NCI-H1694 (cell line): Measurements from ENCODE around the gene RPL35.

ENCODE experiments used
- DNase-seq: peaks from one replicate; lab custom pipeline; 2025; lab: John Stamatoyannopoulos, UW

RPL35 gene

DNA sequence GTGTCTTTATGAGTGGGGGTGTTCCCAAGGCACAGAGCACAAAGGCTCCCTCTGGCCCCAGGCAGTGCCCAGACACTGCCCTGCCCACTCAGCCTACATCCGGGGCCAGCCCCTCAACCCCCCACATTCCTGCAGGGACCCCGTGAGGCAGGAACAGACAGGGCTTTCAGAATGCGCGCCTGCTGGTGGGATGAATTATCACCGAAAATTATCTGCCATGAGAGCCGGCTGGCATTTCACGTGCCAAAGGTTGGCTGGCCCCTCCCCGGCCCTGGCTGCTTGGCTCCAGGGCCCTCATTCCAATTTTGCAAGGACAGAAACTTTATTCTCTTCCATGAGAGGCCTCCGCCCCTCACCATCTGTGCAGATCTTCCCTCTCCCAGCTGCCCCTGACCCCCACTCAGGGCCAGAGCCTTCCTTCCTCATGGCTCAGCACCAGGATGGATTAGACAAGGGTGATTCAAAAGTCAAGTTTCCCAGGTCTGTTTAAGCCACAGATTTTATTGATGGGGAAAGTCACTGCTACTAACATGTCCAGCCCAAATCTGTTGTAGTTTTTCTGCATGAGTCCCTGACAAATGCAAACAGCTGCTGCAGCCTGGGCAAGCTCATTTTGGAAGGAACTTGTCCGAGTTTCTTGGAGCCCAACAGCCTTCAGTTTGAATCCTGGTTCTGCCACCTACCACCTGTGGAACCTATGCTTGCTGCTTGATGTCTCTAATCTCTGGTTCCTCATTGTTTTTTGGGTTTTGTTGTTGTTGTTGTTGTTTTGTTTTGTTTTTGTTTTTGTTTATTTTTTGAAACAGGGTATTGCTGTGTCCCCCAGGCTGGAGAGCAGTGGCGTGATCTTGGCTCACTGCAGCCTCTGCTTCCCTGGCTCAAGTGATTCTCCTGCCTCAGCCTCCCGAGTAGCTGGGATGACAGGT lies 40.8 kb downstream of the RPL35 start:
- no peak for DNase-seq

DNA sequence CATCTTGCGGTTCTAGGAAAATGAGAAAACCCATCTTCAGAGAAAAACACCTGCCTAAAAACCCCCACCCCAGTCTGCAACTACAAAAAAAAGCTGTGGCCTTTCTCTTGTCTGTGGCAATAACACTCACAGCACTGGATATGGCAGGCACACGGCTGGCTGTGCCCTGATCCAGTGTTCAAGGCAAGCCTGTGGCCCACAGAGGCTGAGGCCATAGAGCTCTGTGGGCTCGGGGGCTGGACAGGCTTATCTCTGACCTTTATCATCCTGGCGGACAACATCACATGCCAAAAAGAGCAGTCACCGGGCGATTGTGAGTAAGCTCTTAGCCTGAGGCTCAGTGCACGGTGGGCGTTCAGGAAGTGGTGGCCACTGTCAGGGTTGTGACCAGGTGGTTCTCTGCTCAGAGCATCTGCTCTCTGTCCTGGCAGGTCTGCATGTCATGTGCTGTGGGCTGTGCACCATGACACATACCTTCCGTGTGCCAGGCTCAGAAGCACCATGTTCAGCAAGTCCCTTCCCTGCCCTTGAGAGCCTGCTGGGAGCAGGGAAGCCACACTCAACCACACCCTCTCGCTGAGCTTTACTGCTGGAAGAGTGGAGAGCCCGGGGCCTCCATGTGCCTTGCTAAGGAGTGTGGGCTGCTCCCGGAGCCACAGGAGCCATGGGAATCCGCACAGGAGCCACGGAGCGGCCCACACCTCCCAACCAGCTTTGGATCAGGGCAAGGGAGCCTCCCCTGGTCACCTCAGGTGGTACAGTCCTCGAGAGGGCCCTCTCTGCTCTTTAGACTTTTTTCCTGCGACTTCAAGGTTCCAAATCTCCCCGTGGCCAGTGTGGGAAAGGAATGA lies 43.1 kb downstream of the RPL35 start:
- no peak for DNase-seq

DNA sequence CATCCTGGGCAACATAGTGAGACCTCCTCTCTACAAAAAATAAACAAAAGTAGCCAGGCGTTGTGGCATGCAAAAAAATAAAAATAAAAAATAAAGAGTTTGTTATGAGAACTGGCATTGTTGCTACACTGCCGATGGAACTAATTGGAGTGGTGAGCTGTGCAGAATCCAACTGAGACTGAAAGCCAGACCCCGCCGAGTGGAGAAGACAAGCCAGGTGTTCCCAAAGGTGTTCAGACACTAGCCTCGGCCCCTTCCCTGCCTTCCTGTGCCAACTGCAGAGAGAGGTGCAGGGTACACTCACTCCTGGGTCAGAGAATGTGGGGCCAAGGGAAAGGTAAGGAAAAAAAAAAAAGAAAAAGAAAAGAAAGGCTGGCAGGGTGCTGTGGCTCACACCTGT lies 46.2 kb downstream of the RPL35 start:
- no peak for DNase-seq

DNA sequence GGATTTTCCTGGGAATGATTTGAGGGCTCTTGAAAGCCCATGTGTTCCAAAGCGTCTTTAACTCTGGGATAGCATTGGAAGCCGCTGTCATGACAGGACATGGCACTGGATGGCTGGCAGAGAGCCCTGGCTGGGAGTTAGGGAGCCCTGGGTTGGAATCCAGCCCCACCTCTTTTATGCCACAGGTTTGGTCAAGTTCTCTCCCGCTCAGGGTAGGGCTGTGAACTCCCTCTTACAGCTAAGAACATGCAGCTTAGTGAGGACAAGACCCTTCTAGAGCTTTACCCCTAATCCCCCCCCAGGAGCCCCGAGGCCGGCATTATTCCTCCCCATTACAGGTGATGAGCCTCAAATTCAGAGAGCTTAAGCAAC lies 47.6 kb downstream of the RPL35 start:
- no peak for DNase-seq

DNA sequence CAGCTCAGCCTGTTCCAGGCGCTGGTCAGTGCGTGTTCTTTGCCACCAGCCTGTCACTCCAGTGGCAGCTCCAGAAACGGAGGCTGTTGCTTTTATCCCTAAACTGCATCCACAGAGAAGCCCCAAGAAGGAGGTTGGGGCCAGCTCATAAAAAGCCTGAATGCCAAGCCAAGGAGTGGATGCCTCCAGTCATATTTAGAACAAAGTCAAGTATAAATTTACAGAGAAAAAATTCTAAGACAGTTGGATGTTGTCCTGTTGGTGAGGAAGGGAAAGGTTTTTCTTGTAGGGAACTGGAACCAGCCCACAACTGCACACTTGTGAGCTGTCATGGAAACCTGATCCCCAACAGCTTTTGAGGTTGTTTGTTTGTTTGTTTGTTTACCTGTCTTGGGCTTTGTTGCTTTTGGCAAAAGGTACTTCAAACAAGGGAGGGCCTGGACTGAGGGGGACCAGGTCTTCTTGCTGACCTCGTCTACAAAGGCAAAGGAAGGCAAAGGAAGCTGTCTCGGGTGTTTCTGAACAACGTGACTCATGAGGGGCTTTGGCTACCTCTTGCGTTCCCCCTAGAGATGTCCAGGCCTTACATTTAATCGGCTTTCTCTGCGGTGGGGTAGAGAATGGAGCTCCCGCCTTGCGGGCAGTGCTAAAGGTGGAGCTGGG lies 48.1 kb downstream of the RPL35 start:
- no peak for DNase-seq

DNA sequence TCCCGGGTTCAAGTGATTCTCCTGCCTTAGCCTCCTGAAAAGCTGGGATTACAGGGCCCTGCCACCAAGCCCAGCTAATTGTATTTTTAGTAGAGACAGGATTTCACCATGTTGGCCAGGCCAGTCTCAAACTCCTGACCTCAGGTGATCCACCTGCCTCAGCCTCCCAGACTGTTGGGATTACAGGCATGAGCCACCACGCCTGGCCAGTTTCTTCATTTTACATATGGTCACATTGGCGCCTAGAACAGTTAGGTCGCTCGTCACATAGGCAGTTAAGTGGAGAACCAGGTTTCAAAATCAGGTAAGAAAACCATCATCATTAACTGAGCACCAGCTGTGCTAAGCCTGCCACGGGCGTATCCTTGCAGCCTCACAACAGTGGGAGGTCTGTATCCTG lies 48.7 kb downstream of the RPL35 start:
- no peak for DNase-seq

DNA sequence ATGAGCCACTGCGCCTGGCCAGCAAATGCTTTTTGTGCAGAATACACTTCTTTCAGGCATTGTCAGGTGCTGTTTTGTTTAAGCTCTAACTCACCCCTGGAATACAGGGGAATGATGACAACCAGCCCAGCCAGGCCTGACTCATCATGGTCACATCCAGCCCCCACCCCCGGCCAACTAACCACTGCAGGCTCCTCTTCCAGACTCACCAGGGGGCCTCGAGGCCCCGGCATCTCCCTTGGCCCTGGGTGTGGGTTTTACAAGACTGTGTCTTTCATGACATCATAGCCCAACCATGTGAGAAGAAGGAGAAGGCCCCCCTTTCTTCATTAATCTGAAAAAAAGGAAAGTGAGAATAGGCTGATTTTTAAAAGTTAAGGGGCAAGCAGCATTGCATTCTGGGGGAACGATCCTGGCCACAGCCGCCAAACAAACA lies 49.3 kb downstream of the RPL35 start:
- no peak for DNase-seq

DNA sequence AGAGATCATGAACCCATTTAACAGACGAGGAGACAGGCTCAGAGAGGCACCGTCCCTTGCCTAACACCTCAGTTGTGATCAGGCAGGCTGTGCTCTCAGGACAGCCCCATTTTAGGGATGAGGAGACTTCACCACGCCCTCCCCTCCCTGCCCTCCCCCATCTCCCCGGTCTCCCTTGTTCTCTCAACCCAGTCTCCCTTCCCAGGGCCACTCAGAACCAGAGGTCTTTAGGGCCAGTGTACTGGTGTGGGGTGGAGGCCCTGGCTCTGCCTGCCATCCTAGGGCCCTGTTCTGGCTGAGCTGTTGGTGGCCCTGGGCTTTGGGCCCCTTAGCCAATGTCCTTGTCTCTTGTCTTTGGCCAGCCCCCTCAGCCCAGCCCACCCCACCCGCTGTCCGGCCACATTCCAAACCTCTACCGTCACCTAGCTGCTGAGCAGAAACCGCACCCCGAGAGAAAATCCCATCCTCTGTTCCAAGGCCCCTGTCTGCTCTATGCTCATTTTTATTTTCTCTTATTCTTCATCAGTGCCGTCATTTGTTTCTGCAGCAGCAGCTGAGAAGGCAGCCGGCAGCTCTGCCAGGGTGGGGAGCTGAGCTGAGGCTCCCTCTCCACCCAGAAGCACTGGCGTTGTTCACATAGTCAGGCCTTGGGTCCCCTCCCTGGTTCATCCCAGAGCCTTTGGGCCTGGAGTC lies 50.9 kb downstream of the RPL35 start:
- DNase-seq = no peak

DNA sequence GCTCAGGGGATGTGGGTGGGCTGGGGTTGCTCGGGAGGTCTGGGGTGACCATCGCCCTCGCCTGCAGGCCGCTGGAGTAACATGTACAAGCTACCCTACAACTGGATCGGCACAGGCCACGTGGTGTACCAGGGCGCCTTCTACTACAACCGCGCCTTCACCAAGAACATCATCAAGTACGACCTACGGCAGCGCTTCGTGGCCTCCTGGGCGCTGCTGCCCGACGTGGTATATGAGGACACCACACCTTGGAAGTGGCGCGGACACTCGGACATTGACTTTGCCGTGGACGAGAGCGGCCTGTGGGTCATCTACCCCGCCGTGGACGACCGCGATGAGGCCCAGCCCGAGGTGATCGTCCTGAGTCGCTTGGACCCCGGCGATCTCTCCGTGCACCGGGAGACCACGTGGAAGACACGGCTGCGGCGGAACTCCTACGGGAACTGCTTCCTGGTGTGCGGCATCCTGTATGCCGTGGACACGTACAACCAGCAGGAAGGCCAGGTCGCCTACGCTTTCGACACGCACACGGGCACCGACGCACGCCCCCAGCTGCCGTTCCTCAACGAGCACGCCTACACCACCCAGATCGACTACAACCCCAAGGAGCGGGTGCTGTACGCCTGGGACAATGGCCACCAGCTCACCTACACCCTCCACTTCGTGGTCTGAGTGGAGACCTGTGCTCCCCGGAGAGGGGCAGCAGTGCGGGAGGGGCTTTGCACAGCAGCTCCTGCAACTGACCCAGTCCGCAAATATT lies 51.8 kb downstream of the RPL35 start:
- no peak for DNase-seq

DNA sequence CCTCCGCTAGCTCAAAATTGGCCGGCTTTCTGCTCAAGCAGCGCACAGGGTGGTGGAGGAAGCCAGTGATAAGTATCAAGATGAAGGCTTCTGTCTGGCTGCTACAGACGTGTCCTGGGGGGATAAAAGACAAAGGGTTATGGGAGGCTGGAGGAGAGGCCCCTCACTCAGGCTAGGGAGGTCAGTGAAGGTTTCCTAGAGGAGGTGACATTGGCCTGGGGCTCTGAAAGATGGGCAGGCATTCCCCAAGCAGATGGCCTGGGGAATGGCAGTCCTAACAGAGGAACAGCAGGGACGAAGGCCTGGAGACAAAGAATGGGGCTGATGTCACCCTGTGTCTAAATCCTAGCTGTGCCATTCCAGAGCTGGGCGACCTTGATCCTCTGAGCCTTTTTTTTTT lies 52.5 kb downstream of the RPL35 start:
- no peak for DNase-seq

DNA sequence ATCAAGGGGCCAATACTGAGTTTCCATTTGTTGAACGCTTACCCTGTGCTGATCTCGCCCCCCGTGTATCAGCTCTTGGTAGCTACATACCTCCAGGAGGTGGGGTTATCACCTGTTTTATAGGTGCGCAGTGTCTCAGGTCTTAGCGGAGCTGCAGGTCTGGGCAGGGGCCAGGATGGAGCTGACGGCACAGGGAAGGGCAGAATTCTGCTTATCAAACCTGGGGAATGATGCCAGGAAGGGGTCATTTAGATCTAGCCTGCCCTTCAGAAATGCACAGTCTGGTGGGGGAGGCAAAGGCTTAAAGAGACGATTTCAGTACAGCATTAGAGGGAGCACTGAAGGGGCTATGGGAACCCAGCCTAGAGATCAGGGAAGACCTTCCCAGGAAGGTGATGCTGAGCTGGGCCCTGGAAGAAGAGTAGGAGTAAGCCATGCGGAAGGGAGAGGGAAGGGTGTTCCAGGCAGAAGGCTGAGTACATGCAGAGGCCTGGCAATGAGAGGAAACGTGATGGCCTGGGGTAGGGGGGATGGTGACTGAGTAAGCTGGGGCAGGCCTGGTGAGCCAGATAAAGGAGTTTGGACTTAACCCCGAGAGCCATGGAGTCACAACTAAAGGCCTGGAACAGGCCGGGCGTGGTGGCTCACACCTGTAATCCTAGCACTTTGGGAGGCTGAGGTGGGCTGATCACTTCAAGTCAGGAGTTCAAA lies 53.4 kb downstream of the RPL35 start:
- no peak for DNase-seq
